SK-N-SH treated with all-trans-retinoic acid at 6 μM for 48 hours (cell line): ENCODE data around the gene MERTK.
"Not testable (repeated sequence)": the region's sequence is repeated elsewhere in the genome, so short reads cannot be mapped to it uniquely, and the experiment has no call there.

Source experiments
- ATAC-seq: fragments of 200-7000 bp; cut with Tn5 transposase; 3 replicates; pipeline ENCODE4 v1.9.1; 2020; ENCODE audit warnings: mild to moderate bottlenecking, moderate library complexity
- ARNTL ChIP-seq: fragments of 450-650 bp; formaldehyde crosslinking; IDR thresholded peaks from 2 replicates; pipeline ENCODE4 v1.5.0; 2020; ENCODE audit warnings: low read depth, mild to moderate bottlenecking, moderate library complexity, borderline replicate concordance
- BACH2 ChIP-seq: fragments of 250-450 bp; sonication (Bioruptor Pico); IDR thresholded peaks from 2 replicates; pipeline ENCODE4 v1.9.0; 2021; ENCODE audit warnings: mild to moderate bottlenecking, borderline replicate concordance
- CREB5 ChIP-seq: fragments of 250-450 bp; sonication (Bioruptor Pico); IDR thresholded peaks from 2 replicates; pipeline ENCODE4 v1.5.1; 2020; ENCODE audit warnings: low read depth, mild to moderate bottlenecking, moderate library complexity
- CSDC2 ChIP-seq: fragments of 250-450 bp; sonication (Bioruptor Pico); IDR thresholded peaks from 2 replicates; pipeline ENCODE4 v1.5.0; 2020; ENCODE audit warnings: mild to moderate bottlenecking, moderate library complexity
- CSRNP3 ChIP-seq: fragments of 250-450 bp; sonication (Bioruptor Pico); IDR thresholded peaks from 2 replicates; pipeline ENCODE4 v1.5.1; 2021; ENCODE audit warnings: mild to moderate bottlenecking, moderate library complexity
- ESRRG ChIP-seq: fragments of 250-450 bp; sonication (Bioruptor Pico); IDR thresholded peaks from 2 replicates; pipeline ENCODE4 v1.6.1; 2021; ENCODE audit warnings: mild to moderate bottlenecking
- GLIS3 ChIP-seq: fragments of 250-450 bp; sonication (Bioruptor Pico); IDR thresholded peaks from 2 replicates; pipeline ENCODE4 v1.5.0; 2020; ENCODE audit warnings: mild to moderate bottlenecking, moderate library complexity
- OSR1 ChIP-seq: fragments of 250-450 bp; sonication (Bioruptor Pico); IDR thresholded peaks from 2 replicates; pipeline ENCODE4 v1.8.0; 2022; ENCODE audit warnings: moderate library complexity, mild to moderate bottlenecking, inconsistent platforms
- PATZ1 ChIP-seq: fragments of 250-450 bp; sonication (Bioruptor Pico); IDR thresholded peaks from 2 replicates; pipeline ENCODE4 v1.8.0; 2020; ENCODE audit warnings: mild to moderate bottlenecking, moderate library complexity, borderline replicate concordance
- POU6F1 ChIP-seq: fragments of 250-450 bp; sonication (Bioruptor Pico); IDR thresholded peaks from 2 replicates; pipeline ENCODE4 v1.8.0; 2021; ENCODE audit warnings: low read depth, mild to moderate bottlenecking, moderate library complexity, borderline replicate concordance
- RARB ChIP-seq: fragments of 250-450 bp; sonication (Bioruptor Pico); IDR thresholded peaks from 2 replicates; pipeline ENCODE4 v1.8.0; 2021; ENCODE audit warnings: mild to moderate bottlenecking, moderate library complexity
- SNAI2 ChIP-seq: fragments of 250-450 bp; sonication (Bioruptor Pico); IDR thresholded peaks from 2 replicates; pipeline ENCODE4 v1.5.0; 2020; ENCODE audit warnings: mild to moderate bottlenecking, moderate library complexity
- TCF4 ChIP-seq: fragments of 250-450 bp; sonication (Bioruptor Pico); IDR thresholded peaks from 2 replicates; pipeline ENCODE4 v1.8.0; 2021; ENCODE audit warnings: mild to moderate bottlenecking, moderate library complexity, borderline replicate concordance
- TOX ChIP-seq: fragments of 250-450 bp; sonication (Bioruptor Pico); IDR thresholded peaks from 2 replicates; pipeline ENCODE4 v1.8.0; 2021; ENCODE audit warnings: mild to moderate bottlenecking, moderate library complexity, borderline replicate concordance
- TSHZ2 ChIP-seq: fragments of 250-450 bp; sonication (Bioruptor Pico); IDR thresholded peaks from 2 replicates; pipeline ENCODE4 v1.5.0; 2020; ENCODE audit warnings: mild to moderate bottlenecking, moderate library complexity
- ZC3H10 ChIP-seq: fragments of 250-450 bp; sonication (Bioruptor Pico); IDR thresholded peaks from 2 replicates; pipeline ENCODE4 v1.5.1; 2021; ENCODE audit warnings: mild to moderate bottlenecking, moderate library complexity
- ZFP3 ChIP-seq: fragments of 250-450 bp; sonication (Bioruptor Pico); IDR thresholded peaks from 2 replicates; pipeline ENCODE4 v1.5.0; 2020; ENCODE audit warnings: mild to moderate bottlenecking, moderate library complexity
- ZFP30 ChIP-seq: fragments of 450-650 bp; formaldehyde crosslinking; IDR thresholded peaks from 2 replicates; pipeline ENCODE4 v1.5.0; 2022; ENCODE audit warnings: mild to moderate bottlenecking, moderate library complexity
- ZNF565 ChIP-seq: fragments of 450-650 bp; formaldehyde crosslinking; conservative IDR thresholded peaks from 2 replicates; pipeline ENCODE4 v1.5.0; 2020; ENCODE audit warnings: low read depth, mild to moderate bottlenecking, moderate library complexity

Gene MERTK

GRCh38 chr2:111905990-111906735 lies 7.8 kb downstream of the MERTK start (continued):
- TF ChIP-seq ESRRG, result no peak

- ATAC-seq, result no peak
- TF ChIP-seq TOX (CRISPR knock-in tag) (no peak), ZC3H10 (CRISPR knock-in tag) (no peak), POU6F1 (CRISPR knock-in tag) (no peak), ARNTL (CRISPR knock-in tag) (no peak), TSHZ2 (CRISPR knock-in tag) (no peak), RARB (CRISPR knock-in tag) (no peak), BACH2 (CRISPR knock-in tag) (no peak), SNAI2 (CRISPR knock-in tag) (no peak), CREB5 (CRISPR knock-in tag) (no peak), ZFP30 (CRISPR knock-in tag) (no peak), ZFP3 (no peak), GLIS3 (CRISPR knock-in tag) (no peak), TCF4 (CRISPR knock-in tag) (no peak), PATZ1 (no peak), CSRNP3 (CRISPR knock-in tag) (no peak), ZNF565 (CRISPR knock-in tag) (no peak), ESRRG (no peak), OSR1 (no peak), CSDC2 (CRISPR knock-in tag) (no peak)
These were observed 10.2 kb downstream of the MERTK start for GRCh38 chr2:111908578-111908977.

DNA sequence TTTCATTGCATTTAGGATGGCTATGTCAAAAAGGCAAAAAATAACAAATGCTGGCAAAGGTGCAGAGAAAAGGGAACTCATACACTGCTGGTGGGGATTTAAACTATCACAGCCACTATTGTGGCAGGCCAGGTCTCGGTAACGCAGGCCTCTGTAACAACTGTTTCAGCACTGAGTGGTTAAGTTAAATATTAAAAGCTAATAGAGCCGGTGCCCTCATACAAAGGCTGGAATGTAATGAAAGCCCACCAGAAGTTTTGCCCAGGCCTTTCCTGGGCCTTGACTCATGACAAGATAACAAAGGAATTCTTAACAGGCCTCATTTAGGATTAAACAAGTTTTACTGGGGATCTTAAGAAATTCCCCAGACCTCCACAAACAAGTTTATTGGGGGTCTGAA lies 10.7 kb downstream of the MERTK start:
- no peak for ATAC-seq
- TF ChIP-seq TOX (CRISPR knock-in tag) (no peak), BACH2 (CRISPR knock-in tag) (no peak), CSDC2 (CRISPR knock-in tag) (no peak), ZFP3 (no peak), ZC3H10 (CRISPR knock-in tag) (no peak), POU6F1 (CRISPR knock-in tag) (no peak), ZFP30 (CRISPR knock-in tag) (no peak), GLIS3 (CRISPR knock-in tag) (no peak)

- not testable (repeated sequence) for ATAC-seq
These were observed 11.6 kb downstream of the MERTK start for GRCh38 chr2:111909997-111910396.
